Aorta (tissue), 5 donors: ENCODE results near the gene RGS7. TPM values are rescaled to one million over a fixed set of nuclear protein-coding genes. Genes with fewer than 3 reads are reported as not detected.
"Not testable (repeated sequence)": the region's sequence is repeated elsewhere in the genome, so short reads cannot be mapped to it uniquely, and the experiment has no call there.

Source experiments
- ATAC-seq: fragments of 200-7000 bp; cut with Tn5 transposase; one replicate; pipeline ENCODE4 v1.9.1; 2022; ENCODE audit warnings: moderate library complexity; ENCODE audit not compliant: low FRiP score
- DNase-seq, 2 donors: peaks; one replicate each; pipeline ENCODE4 v3.0.0-alpha.2; 2020
- H3K27ac ChIP-seq, 2 donors: one replicate each; pipeline ENCODE4 v1.5.1; 2013; ENCODE audit warnings: low read length in 2 of 2, mild to moderate bottlenecking in 2 of 2, moderate library complexity in 2 of 2, control low read depth in 1 of 2, inconsistent platforms in 1 of 2, low read depth in 1 of 2
- H3K27me3 ChIP-seq, 2 donors: one replicate each; pipeline ENCODE4 v1.6.1; 2013; ENCODE audit warnings: control low read depth in 1 of 2, low read length in 1 of 2, mild to moderate bottlenecking in 1 of 2, moderate library complexity in 1 of 2; ENCODE audit not compliant: insufficient read depth in 2 of 2, control insufficient read depth in 1 of 2
- H3K36me3 ChIP-seq, 2 donors: one replicate each; pipeline ENCODE4 v1.6.1; 2013; ENCODE audit warnings: control low read depth in 1 of 2, low read length in 1 of 2, mild to moderate bottlenecking in 1 of 2; ENCODE audit not compliant: insufficient read depth in 2 of 2, control insufficient read depth in 1 of 2
- H3K4me1 ChIP-seq, 2 donors: one replicate each; pipeline ENCODE4 v1.6.1; 2013; ENCODE audit warnings: low read length in 2 of 2, control low read depth in 1 of 2, mild to moderate bottlenecking in 1 of 2, moderate library complexity in 1 of 2; ENCODE audit not compliant: insufficient read depth in 2 of 2, control insufficient read depth in 1 of 2
- H3K4me3 ChIP-seq, 2 donors: one replicate each; pipeline ENCODE4 v1.5.1; 2013; ENCODE audit warnings: low read length in 2 of 2, control low read depth in 1 of 2, mild to moderate bottlenecking in 1 of 2
- H3K9me3 ChIP-seq: one replicate; pipeline ENCODE4 v1.6.1; 2013; ENCODE audit warnings: mild to moderate bottlenecking, low read length; ENCODE audit not compliant: control insufficient read depth
- WGBS, 2 donors: extraction: QIAGEN DNeasy Blood & Tissue Kit; methylation state at CpG; one replicate each; pipeline ENCODE4 v1.1.7; 2013; 5-methylcytosine and 5-hydroxymethylcytosine counted together
- intact Hi-C, 2 donors: fragments of 100-400 bp; cut with DNase I; formaldehyde crosslinking; loops; one replicate each; pipeline versions ENCODE4 v1.14.2 to v1.15.0; 2022
- polyA plus RNA-seq, 2 donors: library from polyadenylated mRNA; stranded (reverse); fragments of 200-250 nt; gene quantifications; one replicate each; pipeline ENCODE4 v1.2.3, GENCODE V29; 2013
- total RNA-seq, 2 donors: library from RNA; stranded (reverse); fragmentation: NEBNext Ultra II Directional; extraction: Animal tissue kit (Norgen Biotek cat#: 25700); gene quantifications; one replicate each; pipeline ENCODE4 v1.2.1, GENCODE V29; 2021
- donor health status: healthy with polysubstance abuse.
- donor health status: Bipolar disorder and iron deficiency.
- donor health status: DM: no; HTN: no; CAD: no.
- donor health status: DM: no; HTN: no; CAD: no.
- donor health status: DM: yes; HTN: yes; CAD: no.

The RGS7 gene
- total and polyA plus RNA-seq, 4 donors = not detected

- H3K36me3 ChIP-seq = no peaks in the 10 kb centered on the region
Measured at GRCh38 chr1:241316372-241316771, 40.6 kb downstream of the RGS7 start.

GRCh38 chr1:241311056-241311746 is 45.8 kb downstream of the RGS7 start:
- 50 to 55% methylated on average over 5 of the region's 5 CpGs for WGBS, 2 donors
- DNase-seq (no peak), ATAC-seq (no peak)
- no peak overlapping the region for H3K4me3 ChIP-seq
- H3K4me1 ChIP-seq = no peaks in the 10 kb centered on the region
- intact Hi-C loops = no loop called here
- no peak overlapping the region for H3K27ac ChIP-seq
- H3K9me3 ChIP-seq = peaks cover 1% of the 10 kb centered on the region
- no peaks in the 10 kb centered on the region for H3K27me3 ChIP-seq
- H3K36me3 ChIP-seq = no peaks in the 10 kb centered on the region

More at GRCh38 chr1:241316372-241316771, 40.6 kb downstream of the RGS7 start:
- intact Hi-C loops = no loop called here
- H3K27ac ChIP-seq = no peak overlapping the region
- 64 to 73% methylated on average over 3 of the region's 3 CpGs for WGBS, 2 donors
- H3K27me3 ChIP-seq = no peaks in the 10 kb centered on the region
- H3K9me3 ChIP-seq = no peaks in the 10 kb centered on the region
- no peaks in the 10 kb centered on the region for H3K4me1 ChIP-seq
- no peak overlapping the region for H3K4me3 ChIP-seq
- no peak for ATAC-seq
- no peak for DNase-seq

DNA sequence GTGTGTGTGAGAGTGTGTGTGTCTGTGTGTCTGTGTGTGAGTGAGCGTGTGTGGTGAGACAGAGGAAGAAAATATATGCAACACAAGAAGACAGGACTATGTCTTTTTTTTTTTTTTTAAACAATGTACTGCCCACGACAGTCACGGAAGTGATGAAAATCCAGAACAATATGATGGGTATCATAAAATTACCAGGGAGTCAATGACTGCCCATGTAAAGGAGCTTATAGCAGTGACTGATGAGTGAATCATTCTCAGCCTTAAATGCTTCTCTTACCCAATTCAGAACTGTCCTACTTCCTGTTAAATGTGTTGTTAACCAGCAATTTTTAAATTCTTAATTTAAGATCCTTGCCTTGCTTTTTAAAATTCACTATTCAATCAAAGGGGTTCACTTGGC is 46.6 kb downstream of the RGS7 start:
- no peak for ATAC-seq
- no peaks in the 10 kb centered on the region for H3K4me1 ChIP-seq
- DNase-seq = no peak
- intact Hi-C loops = no loop called here
- H3K4me3 ChIP-seq = no peak overlapping the region
- no peak overlapping the region for H3K27ac ChIP-seq
- 74 to 86% methylated on average over 3 of the region's 3 CpGs for WGBS, 2 donors
- H3K9me3 ChIP-seq = peaks cover 1% of the 10 kb centered on the region
- H3K36me3 ChIP-seq = no peaks in the 10 kb centered on the region
- H3K27me3 ChIP-seq = no peaks in the 10 kb centered on the region

DNA sequence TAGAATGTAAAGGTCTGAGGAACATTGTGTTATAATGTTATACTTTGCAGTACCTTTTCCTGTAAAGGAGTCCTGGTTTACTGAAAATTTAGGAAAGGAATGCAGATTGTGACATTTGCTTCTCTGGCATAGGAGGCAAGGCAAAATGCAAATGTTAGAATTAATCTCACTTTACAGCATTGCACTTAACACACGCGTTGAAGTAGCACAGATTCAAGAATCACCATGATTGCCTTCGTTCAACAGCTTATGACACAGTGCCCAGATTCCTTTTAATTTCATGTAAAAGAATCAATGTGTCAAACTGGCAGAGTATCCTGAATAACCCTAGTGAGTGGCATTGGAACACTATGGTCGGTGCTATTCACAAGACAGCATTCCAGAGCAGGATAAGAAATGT is 47.4 kb downstream of the RGS7 start:
- H3K9me3 ChIP-seq = peaks cover 1% of the 10 kb centered on the region
- DNase-seq (no peak), ATAC-seq (no peak)
- H3K27me3 ChIP-seq = no peaks in the 10 kb centered on the region
- intact Hi-C loops = no loop called here
- H3K4me1 ChIP-seq = no peaks in the 10 kb centered on the region
- no peak overlapping the region for H3K27ac ChIP-seq
- H3K4me3 ChIP-seq = no peak overlapping the region
- 81 to 82% methylated on average over 4 of the region's 4 CpGs for WGBS, 2 donors
- no peaks in the 10 kb centered on the region for H3K36me3 ChIP-seq

- H3K36me3 ChIP-seq = no peaks in the 10 kb centered on the region
- H3K9me3 ChIP-seq = peaks cover 4% of the 10 kb centered on the region
- DNase-seq (no peak), ATAC-seq (no peak)
- no peaks in the 10 kb centered on the region for H3K4me1 ChIP-seq
- H3K4me3 ChIP-seq = no peak overlapping the region
- intact Hi-C loops = no loop called here
- 85 to 86% methylated on average over 3 of the region's 3 CpGs for WGBS, 2 donors
- no peak overlapping the region for H3K27ac ChIP-seq
- H3K27me3 ChIP-seq = no peaks in the 10 kb centered on the region
Measured at GRCh38 chr1:241308471-241308870, 48.5 kb downstream of the RGS7 start.

DNA sequence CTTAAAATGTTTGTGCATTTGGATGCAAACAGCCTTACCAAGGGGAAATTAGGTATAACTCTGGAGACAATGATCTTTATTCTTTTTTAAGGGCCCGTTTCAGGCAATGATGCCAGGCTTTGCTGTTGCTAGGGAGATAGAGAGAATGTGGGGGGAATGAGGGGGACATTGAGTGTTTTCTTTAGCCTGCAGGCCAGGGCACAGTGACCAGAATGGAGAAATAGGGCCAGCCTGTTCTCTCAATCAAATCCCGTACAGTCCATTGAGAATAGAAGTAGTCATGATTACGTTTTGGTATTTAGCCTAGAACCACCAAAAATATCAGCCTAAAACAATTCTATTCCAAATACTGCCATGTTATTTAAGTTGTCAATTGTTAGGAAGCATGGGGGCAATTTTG is 49.0 kb downstream of the RGS7 start:
- no peaks in the 10 kb centered on the region for H3K36me3 ChIP-seq
- no peak overlapping the region for H3K27ac ChIP-seq
- no peak overlapping the region for H3K4me3 ChIP-seq
- no peak for DNase-seq
- H3K9me3 ChIP-seq = peaks cover 4% of the 10 kb centered on the region
- no peaks in the 10 kb centered on the region for H3K27me3 ChIP-seq
- intact Hi-C loops = no loop called here
- no peaks in the 10 kb centered on the region for H3K4me1 ChIP-seq
- WGBS, 2 donors = 59 to 73% methylated on average over 3 of the region's 3 CpGs
- no peak for ATAC-seq

DNA sequence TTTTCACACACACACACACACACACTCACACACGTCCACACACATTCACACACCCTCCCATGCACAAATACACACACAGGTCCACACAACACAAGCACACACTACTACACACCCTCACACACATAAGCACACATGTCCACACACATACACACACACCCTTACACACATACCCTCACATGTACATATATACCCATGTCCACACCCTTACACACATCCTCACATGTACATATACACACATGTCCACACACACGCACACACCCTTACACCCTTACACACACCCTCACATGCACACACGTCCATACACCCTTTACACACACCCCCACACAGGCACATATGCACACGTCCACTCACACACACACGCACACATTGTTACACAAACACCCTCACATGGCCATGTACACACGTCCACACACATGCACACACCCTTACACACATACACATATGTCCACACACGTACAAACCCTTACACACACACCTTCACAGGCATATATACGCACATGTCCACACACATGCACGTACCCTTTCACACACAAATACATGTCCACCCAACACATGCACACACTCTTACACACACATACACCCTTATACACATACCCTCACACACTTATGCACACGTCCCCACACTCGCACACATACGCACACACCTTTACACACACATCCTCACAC is 50.7 kb downstream of the RGS7 start:
- intact Hi-C loops = no loop called here
- H3K27me3 ChIP-seq = no peaks in the 10 kb centered on the region

DNA sequence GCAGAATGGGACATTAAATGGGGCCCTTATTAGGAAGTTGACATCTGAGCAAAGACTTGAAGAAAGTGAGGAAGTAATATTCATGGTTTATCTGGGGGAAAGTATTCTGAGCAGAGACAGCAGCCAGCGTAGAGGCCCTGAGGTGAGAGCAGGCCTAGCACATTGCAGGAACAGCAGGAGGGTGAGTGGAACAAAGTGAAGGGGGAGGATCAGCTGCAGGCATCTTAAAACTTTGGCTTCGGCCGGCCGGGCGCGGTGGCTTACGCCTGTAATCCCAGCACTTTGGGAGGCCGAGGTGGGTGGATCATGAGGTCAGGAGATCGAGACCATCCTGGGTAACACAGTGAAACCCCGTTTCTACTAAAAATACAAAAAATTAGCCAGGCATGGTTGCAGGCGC is 55.0 kb downstream of the RGS7 start:
- intact Hi-C loops, H3K4me3 ChIP-seq, H3K4me1 ChIP-seq, H3K36me3 ChIP-seq, ATAC-seq, H3K27ac ChIP-seq, H3K27me3 ChIP-seq, H3K9me3 ChIP-seq, DNase-seq: not testable (repeated sequence)
- 81 to 89% methylated on average over 11 of the region's 11 CpGs for WGBS, 2 donors

More for the DNA sequence above, 50.7 kb downstream of the RGS7 start:
- DNase-seq = no peak
- no peak for ATAC-seq
- Histone ChIP-seq H3K4me3 (no peak overlapping the region), H3K36me3 (no peaks in the 10 kb centered on the region), H3K9me3 (peaks cover 4% of the 10 kb centered on the region), H3K4me1 (no peaks in the 10 kb centered on the region), H3K27ac (no peak overlapping the region)
- WGBS, 2 donors = 83 to 85% methylated on average over 12 of the region's 12 CpGs

DNA sequence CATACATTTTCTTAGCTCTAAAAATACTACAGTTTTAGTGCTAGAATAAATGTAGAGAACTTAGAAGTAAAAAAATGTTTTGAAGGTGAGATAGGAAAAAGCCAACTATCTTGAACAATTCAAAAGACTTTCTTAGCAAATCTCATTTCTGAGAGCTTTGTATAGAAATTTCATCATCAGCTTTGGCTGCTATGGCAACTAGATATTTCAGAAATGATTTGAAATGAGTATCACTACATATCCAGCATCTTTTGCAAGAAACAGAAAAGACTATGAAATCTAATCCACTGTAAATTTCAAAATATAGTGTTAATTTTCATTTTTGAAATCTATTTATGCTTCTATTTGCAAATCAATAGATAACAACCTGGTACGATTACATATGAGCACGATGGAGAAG is 57.7 kb downstream of the RGS7 start:
- Histone ChIP-seq H3K4me1 (no peaks in the 10 kb centered on the region), H3K9me3 (peaks cover 2% of the 10 kb centered on the region), H3K27me3 (no peaks in the 10 kb centered on the region), H3K4me3 (no peak overlapping the region), H3K36me3 (no peaks in the 10 kb centered on the region), H3K27ac (no peak overlapping the region)
- no peak for DNase-seq
- WGBS, 2 donors = 88 to 89% methylated on average over 2 of the region's 2 CpGs
- intact Hi-C loops = no loop called here
- no peak for ATAC-seq
